Right cardiac atrium (tissue), 5 donors: ENCODE results near the gene DAB1. TPM values are rescaled to one million over a fixed set of nuclear protein-coding genes. Genes with fewer than 3 reads are reported as not detected.

Experiments
- ATAC-seq, 2 donors: fragments of 200-7000 bp; cut with Tn5 transposase; one replicate each; pipeline versions ENCODE4 v1.8.0 to v1.9.1; 2020; ENCODE audit warnings: moderate library complexity in 2 of 2, mild to moderate bottlenecking in 1 of 2
- DNase-seq, 3 donors: peaks; one replicate each; pipeline ENCODE4 v3.0.0-alpha.2; 2020
- H3K27ac ChIP-seq: one replicate; pipeline ENCODE4 v1.5.1; 2013; ENCODE audit warnings: mild to moderate bottlenecking, low read length, control low read depth, moderate library complexity
- H3K27me3 ChIP-seq: one replicate; pipeline ENCODE4 v1.6.1; 2013; ENCODE audit not compliant: control insufficient read depth, insufficient read depth
- H3K4me1 ChIP-seq: one replicate; pipeline ENCODE4 v1.6.1; 2013; ENCODE audit warnings: low read length; ENCODE audit not compliant: control insufficient read depth, insufficient read depth
- H3K4me3 ChIP-seq: one replicate; pipeline ENCODE4 v1.5.1; 2013; ENCODE audit warnings: low read length, control low read depth
- H3K9me3 ChIP-seq: one replicate; pipeline ENCODE4 v1.6.1; 2013; ENCODE audit warnings: low read length; ENCODE audit not compliant: control insufficient read depth
- WGBS: extraction: QIAGEN DNeasy Blood & Tissue Kit; methylation state at CpG from one replicate; pipeline ENCODE4 v1.1.7; 2013; 5-methylcytosine and 5-hydroxymethylcytosine counted together
- intact Hi-C, 4 donors: fragments of 100-400 bp; cut with DNase I; formaldehyde crosslinking; loops; one replicate each; pipeline versions ENCODE4 v1.11.0 to v1.14.0; 2022 to 2023
- long read RNA-seq, 4 donors: library from polyadenylated mRNA; unstranded; transcript quantifications; one replicate each; pipeline ENCODE4 v2.0.0, GENCODE V29; 2020 to 2021
- polyA plus RNA-seq: library from polyadenylated mRNA; stranded (reverse); fragments of 200-250 nt; gene quantifications from one replicate; pipeline ENCODE4 v1.2.3, GENCODE V29; 2013
- total RNA-seq, 4 donors: library from RNA; stranded (reverse); fragmentation: NEBNext Ultra II Directional; extraction: Animal tissue kit (Norgen Biotek cat#: 25700); gene quantifications; one replicate each; pipeline ENCODE4 v1.2.1, GENCODE V29; 2021
- donor health status: healthy with polysubstance abuse.
- donor health status: DM: no; HTN: yes; CAD: no.
- donor health status: DM: no; HTN: no; CAD: no.
- donor health status: DM: no; HTN: yes; CAD: no; lungs with severe emphysema.
- donor health status: DM: yes; HTN: yes; CAD: no.

Gene DAB1
- total RNA-seq (10 to 100 TPM in 1 of 4 donors, 1 to 10 TPM in 3; 3.5 to 10.8 (median 9.0) TPM), polyA plus RNA-seq (2.5 TPM)
- long read RNA-seq, donor 1, partial matches to known transcripts = 4 of 14 reads
- long read RNA-seq, donor 1, other reads (novel, unspliced or antisense) = 10 of 14 reads
- long read RNA-seq, donor 2, partial matches to known transcripts = 1 of 3 reads
- long read RNA-seq, donor 2, other reads (novel, unspliced or antisense) = 2 of 3 reads
- long read RNA-seq, donor 3, full-length matches to known transcripts = 2 of 29 reads
- long read RNA-seq, donor 3, partial matches to known transcripts = 7 of 29 reads
- long read RNA-seq, donor 3, other reads (novel, unspliced or antisense) = 20 of 29 reads
- long read RNA-seq, donor 4, partial matches to known transcripts = 0 of 5 reads
- long read RNA-seq, donor 4, other reads (novel, unspliced or antisense) = 5 of 5 reads

- WGBS = 1% methylated on average over 64 of the region's 64 CpGs
- peak in 2 of 3 donors; percentile 30 to 54 for DNase-seq
Observed at GRCh38 chr1:57423656-57424211, at the start of gene DAB1. DAB1 (minus strand) TSS chr1:57424060; CDS start chr1:57291030, 133,030 bp downstream.

DNA sequence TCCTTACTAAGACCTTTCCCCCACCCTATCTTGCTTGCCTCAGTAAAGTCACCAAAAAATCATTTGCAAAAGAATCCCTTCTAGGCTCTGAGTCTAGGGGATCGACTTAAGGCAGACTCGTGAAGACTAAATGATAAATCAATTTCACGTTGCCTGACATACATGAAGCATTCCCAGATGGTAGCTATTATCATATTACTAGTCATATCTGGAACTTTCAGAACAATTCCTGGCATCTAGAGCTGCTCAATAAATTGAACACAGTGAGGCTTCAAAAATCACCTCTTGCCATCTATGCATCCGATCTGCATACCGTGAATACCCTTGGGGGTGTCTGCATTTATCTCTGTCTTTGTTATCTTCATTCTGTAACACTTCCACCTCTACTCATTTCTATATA is 49.6 kb upstream of the DAB1 start:
- ATAC-seq (no peak), DNase-seq (no peak)
- intact Hi-C loops = no loop called here
- H3K4me3 ChIP-seq = no peak overlapping the region
- H3K4me1 ChIP-seq = peaks cover 5% of the 10 kb centered on the region
- 74% methylated on average over 5 of the region's 5 CpGs for WGBS
- no peaks in the 10 kb centered on the region for H3K27me3 ChIP-seq
- H3K27ac ChIP-seq = no peak overlapping the region
- H3K9me3 ChIP-seq = no peaks in the 10 kb centered on the region

More at GRCh38 chr1:57423656-57424211, at the start of gene DAB1:
- Histone ChIP-seq H3K27me3 (no peaks in the 10 kb centered on the region), H3K9me3 (no peaks in the 10 kb centered on the region), H3K4me1 (no peaks in the 10 kb centered on the region), H3K27ac (no peak within 1 kb of the TSS), H3K4me3 (peak within 1 kb of the TSS; percentile 69)
- intact Hi-C loops = loop anchor here in 2 of 4 donors (10.0 kb wide), 1 partner anchor 621 kb away; no protein-coding TSS in a partner anchor
- peak; percentile 48 to 62 for ATAC-seq

- Histone ChIP-seq H3K27ac (no peak overlapping the region), H3K4me1 (peaks cover 5% of the 10 kb centered on the region), H3K4me3 (no peak overlapping the region), H3K27me3 (no peaks in the 10 kb centered on the region), H3K9me3 (no peaks in the 10 kb centered on the region)
- WGBS = 92% methylated on average over 2 of the region's 2 CpGs
- intact Hi-C loops = no loop called here
- ATAC-seq = no peak
- no peak for DNase-seq
Observed at GRCh38 chr1:57471995-57472394, 48.1 kb upstream of the DAB1 start.

DNA sequence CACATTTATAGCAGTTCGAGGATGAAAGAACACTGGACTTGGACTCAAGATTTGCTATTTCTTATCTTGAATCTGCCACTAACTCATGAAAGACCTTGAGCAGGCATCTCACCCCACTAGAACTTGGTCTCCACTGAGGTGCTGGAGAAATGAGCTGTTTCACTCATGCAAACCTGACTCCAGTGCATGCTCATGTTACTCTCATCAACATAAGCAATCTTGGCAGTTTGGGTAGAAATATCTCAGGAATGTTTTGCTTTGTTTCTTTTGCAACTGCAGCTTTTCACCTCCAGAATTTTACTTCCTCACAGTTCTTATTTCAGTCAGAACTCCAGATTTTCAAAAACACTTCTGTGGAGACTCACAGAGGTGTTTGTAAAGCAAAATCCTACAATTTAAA is 46.2 kb upstream of the DAB1 start:
- no peak for DNase-seq
- intact Hi-C loops = no loop called here
- H3K9me3 ChIP-seq = no peaks in the 10 kb centered on the region
- no peaks in the 10 kb centered on the region for H3K27me3 ChIP-seq
- peaks cover 5% of the 10 kb centered on the region for H3K4me1 ChIP-seq
- no peak for ATAC-seq
- no peak overlapping the region for H3K4me3 ChIP-seq
- WGBS = 49% methylated on average over 1 of the region's 1 CpG
- H3K27ac ChIP-seq = no peak overlapping the region

- DNase-seq (no peak), ATAC-seq (no peak)
- H3K27ac ChIP-seq = no peak overlapping the region
- no peaks in the 10 kb centered on the region for H3K27me3 ChIP-seq
- H3K4me1 ChIP-seq = peaks cover 5% of the 10 kb centered on the region
- intact Hi-C loops = no loop called here
- no peak overlapping the region for H3K4me3 ChIP-seq
- no peaks in the 10 kb centered on the region for H3K9me3 ChIP-seq
- WGBS = 58% methylated on average over 2 of the region's 2 CpGs
Observed at GRCh38 chr1:57468641-57469523, 45.0 kb upstream of the DAB1 start.

- intact Hi-C loops = no loop called here
Observed at GRCh38 chr1:57467830-57468229, 44.0 kb upstream of the DAB1 start.

DNA sequence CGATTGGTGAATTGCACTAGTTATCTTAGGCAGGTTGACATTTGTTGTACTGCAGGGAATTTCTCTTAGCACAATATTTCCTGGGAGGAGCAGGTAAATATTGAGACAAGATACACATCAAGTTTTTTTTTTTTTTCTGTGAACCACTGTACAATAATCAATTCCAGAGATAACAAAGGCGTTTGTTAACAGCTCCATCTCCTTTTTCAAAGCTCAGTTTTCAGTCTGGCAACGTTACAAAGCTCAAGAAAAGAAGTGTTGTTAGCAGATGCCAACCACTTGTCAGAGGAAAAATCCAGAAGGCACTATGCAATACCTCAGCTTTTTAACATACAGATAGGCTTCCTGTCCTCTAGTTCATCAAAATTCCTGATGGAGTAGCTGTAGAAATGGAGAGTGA is 40.9 kb upstream of the DAB1 start:
- ATAC-seq = no peak
- Histone ChIP-seq H3K4me1 (peaks cover 4% of the 10 kb centered on the region), H3K4me3 (no peak overlapping the region), H3K27me3 (no peaks in the 10 kb centered on the region), H3K9me3 (no peaks in the 10 kb centered on the region), H3K27ac (no peak overlapping the region)
- intact Hi-C loops = no loop called here
- no peak for DNase-seq
- 9% methylated on average over 3 of the region's 3 CpGs for whole genome bisulfite sequencing

More at GRCh38 chr1:57467830-57468229, 44.0 kb upstream of the DAB1 start:
- no peak overlapping the region for H3K4me3 ChIP-seq
- ATAC-seq = no peak
- no peak overlapping the region for H3K27ac ChIP-seq
- peaks cover 5% of the 10 kb centered on the region for H3K4me1 ChIP-seq
- WGBS = 43% methylated on average over 1 of the region's 1 CpG
- DNase-seq = no peak
- H3K9me3 ChIP-seq = no peaks in the 10 kb centered on the region
- no peaks in the 10 kb centered on the region for H3K27me3 ChIP-seq

GRCh38 chr1:57463343-57463742 is 39.5 kb upstream of the DAB1 start:
- no peak for DNase-seq
- no peaks in the 10 kb centered on the region for H3K27me3 ChIP-seq
- intact Hi-C loops = no loop called here

GRCh38 chr1:57461405-57461804 is 37.5 kb upstream of the DAB1 start:
- H3K27me3 ChIP-seq = no peaks in the 10 kb centered on the region
- no peak overlapping the region for H3K4me3 ChIP-seq
- 45% methylated on average over 2 of the region's 2 CpGs for WGBS
- H3K27ac ChIP-seq = no peak overlapping the region
- intact Hi-C loops = no loop called here
- ATAC-seq (no peak), DNase-seq (no peak)
- H3K4me1 ChIP-seq = no peaks in the 10 kb centered on the region
- H3K9me3 ChIP-seq = no peaks in the 10 kb centered on the region

More at GRCh38 chr1:57463343-57463742, 39.5 kb upstream of the DAB1 start:
- no peak for ATAC-seq
- WGBS = 61% methylated on average over 3 of the region's 3 CpGs
- H3K27ac ChIP-seq = no peak overlapping the region
- H3K9me3 ChIP-seq = no peaks in the 10 kb centered on the region
- no peak overlapping the region for H3K4me3 ChIP-seq
- H3K4me1 ChIP-seq = no peaks in the 10 kb centered on the region

GRCh38 chr1:57451516-57451915 is 27.7 kb upstream of the DAB1 start:
- 78% methylated on average over 5 of the region's 5 CpGs for WGBS
- no peak overlapping the region for H3K27ac ChIP-seq
- no peaks in the 10 kb centered on the region for H3K9me3 ChIP-seq
- no peaks in the 10 kb centered on the region for H3K4me1 ChIP-seq
- DNase-seq = no peak
- no peak overlapping the region for H3K4me3 ChIP-seq
- no peak for ATAC-seq
- intact Hi-C loops = no loop called here
- no peaks in the 10 kb centered on the region for H3K27me3 ChIP-seq

DNA sequence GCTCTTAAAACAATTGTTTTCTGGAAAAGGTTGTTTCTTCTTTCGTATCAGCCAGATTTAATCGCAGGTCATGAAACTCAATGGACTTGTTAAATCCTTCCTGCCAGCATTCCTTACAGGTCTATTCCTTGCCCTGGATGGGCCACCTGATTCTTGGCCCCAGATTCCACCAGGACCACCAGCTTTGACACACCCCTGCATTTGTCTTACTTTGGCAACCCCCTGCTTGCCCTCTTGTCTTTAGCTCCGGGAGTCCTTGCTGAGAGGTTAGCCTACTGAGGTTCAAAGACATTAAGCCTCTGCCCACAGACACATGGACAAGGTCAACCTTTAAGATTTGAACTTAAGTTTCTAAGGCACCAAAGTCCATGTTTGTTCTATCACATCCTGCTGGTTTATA is 27.1 kb upstream of the DAB1 start:
- Histone ChIP-seq H3K4me1 (no peaks in the 10 kb centered on the region), H3K27ac (no peak overlapping the region), H3K27me3 (no peaks in the 10 kb centered on the region), H3K9me3 (no peaks in the 10 kb centered on the region), H3K4me3 (no peak overlapping the region)
- intact Hi-C loops = no loop called here
- no peak for ATAC-seq
- WGBS = 58% methylated on average over 3 of the region's 3 CpGs
- DNase-seq = no peak
